Gastrocnemius medialis (tissue), 4 donors: ENCODE data around the gene SCG5.

Experiments used
- POLR2A ChIP-seq, 2 donors: fragments of 450-650 bp; IDR thresholded peaks; one replicate each; pipeline ENCODE4 v1.6.1; 2017; ENCODE audit warnings: antibody characterized with exemption in 2 of 2, mild to moderate bottlenecking in 2 of 2, moderate library complexity in 2 of 2
- TF ChIP-seq, protein P1 (sequence below), 5 experiments: fragments of 450-650 bp in 3 of 5; fragments of 200-600 bp in 2 of 5; sonication (generic) in 2 of 5; IDR thresholded peaks in 4 of 5; conservative IDR thresholded peaks in 1 of 5; 1 replicate in 4 of 5; 2 replicates in 1 of 5; pipeline ENCODE4 v1.5.1; 2016 to 2019; ENCODE audit warnings: antibody characterized with exemption in 5 of 5, mild to moderate bottlenecking in 3 of 5, moderate library complexity in 3 of 5

DNA sequence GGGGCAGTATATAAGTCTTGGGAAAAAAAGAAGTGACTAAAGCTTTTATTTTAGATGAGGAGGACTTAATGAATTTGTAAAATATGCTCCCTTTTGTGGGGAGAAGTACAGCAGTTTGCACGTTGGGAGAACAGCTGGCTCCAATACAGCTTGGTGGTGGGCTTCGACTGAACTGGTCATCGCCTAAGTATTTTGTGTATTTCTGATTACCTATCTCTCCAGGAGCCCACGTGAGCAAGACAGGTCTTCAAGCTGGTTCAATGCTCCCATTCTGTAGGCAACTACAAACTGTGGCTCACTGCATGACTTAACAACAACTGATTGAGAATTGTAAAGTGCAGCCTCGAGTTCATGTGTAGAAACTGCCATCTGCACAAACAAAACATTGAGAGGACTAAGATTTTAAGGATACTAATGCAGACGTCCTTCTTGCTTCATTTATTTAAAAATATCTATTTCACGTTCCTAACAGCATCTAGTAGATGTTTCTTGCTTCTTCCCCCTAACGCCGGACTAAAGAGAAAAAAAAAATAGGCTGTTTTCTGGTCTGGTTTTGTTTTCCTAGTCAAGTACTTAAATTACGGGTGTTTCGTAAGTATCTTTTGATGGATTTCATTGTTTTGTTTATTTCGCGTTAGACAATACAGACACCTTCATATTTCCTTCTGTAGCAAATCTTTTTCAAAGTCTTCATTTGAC lies 74.9 kb downstream of the SCG5 start:
- no peak for TF ChIP-seq POLR2A (IDR thresholded peaks at IDR 0.05)
- TF ChIP-seq, protein P1, sequence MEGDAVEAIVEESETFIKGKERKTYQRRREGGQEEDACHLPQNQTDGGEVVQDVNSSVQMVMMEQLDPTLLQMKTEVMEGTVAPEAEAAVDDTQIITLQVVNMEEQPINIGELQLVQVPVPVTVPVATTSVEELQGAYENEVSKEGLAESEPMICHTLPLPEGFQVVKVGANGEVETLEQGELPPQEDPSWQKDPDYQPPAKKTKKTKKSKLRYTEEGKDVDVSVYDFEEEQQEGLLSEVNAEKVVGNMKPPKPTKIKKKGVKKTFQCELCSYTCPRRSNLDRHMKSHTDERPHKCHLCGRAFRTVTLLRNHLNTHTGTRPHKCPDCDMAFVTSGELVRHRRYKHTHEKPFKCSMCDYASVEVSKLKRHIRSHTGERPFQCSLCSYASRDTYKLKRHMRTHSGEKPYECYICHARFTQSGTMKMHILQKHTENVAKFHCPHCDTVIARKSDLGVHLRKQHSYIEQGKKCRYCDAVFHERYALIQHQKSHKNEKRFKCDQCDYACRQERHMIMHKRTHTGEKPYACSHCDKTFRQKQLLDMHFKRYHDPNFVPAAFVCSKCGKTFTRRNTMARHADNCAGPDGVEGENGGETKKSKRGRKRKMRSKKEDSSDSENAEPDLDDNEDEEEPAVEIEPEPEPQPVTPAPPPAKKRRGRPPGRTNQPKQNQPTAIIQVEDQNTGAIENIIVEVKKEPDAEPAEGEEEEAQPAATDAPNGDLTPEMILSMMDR (IDR thresholded peaks at IDR 0.05 in 4 of 5, conservative IDR thresholded peaks at IDR 0.05 in 1 of 5): no peak
